Measurements from ENCODE around the gene MYG1.

GRCh38 chr12:53334822-53335221 lies 35.3 kb downstream of the MYG1 start:
- TF ChIP-seq CTCF (conservative IDR thresholded peaks at IDR 0.05), result no peak
- no peak for TF ChIP-seq EZH2 (IDR thresholded peaks at IDR 0.05; ENCODE audit: low read depth)
